Activated naive CD4-positive, alpha-beta T cell treated with anti-CD3 and anti-CD28 coated beads, Interleukin-2, amount 50 U/mL, for 72 hours (primary cell): Measurements from ENCODE around the gene REEP3. TPM values are rescaled to one million over a fixed set of nuclear protein-coding genes. Genes with fewer than 3 reads are reported as not detected.

Experiments used
- ATAC-seq, 2 donors: fragments of 150-1000 bp; cut with Tn5 transposase; 2 replicates each; pipeline ENCODE4 v1.10.0; 2021; ENCODE audit warnings: mild to moderate bottlenecking in 2 of 2, moderate library complexity in 2 of 2
- DNase-seq, 2 donors: peaks; one replicate each; pipeline ENCODE4 v3.0.0; 2021 to 2022; ENCODE audit warnings: low spot score in 2 of 2
- H3K27ac Mint-ChIP-seq, 2 donors: one replicate each; pipeline ENCODE4 v1.8.0; 2022; ENCODE audit warnings: mild to moderate bottlenecking in 2 of 2, mixed read lengths in 2 of 2
- H3K36me3 Mint-ChIP-seq, 2 donors: one replicate each; pipeline ENCODE4 v1.8.0; 2022; ENCODE audit warnings: mixed read lengths in 2 of 2
- H3K9me3 Mint-ChIP-seq, 2 donors: one replicate each; pipeline ENCODE4 v1.8.0; 2022; ENCODE audit warnings: mixed read lengths in 2 of 2
- total RNA-seq, 2 donors: library from RNA; stranded (reverse); gene quantifications; one replicate each; pipeline ENCODE4 v1.2.3, GENCODE V29; 2022

Gene REEP3
- total RNA-seq, 2 donors from 2014 or later: 6.9 to 15.6 TPM

GRCh38 chr10:63501954-63502353, 19.2 kb upstream of the REEP3 start:
- Mint-ChIP-seq H3K36me3 (peaks cover 0 to 4% of the 10 kb centered on the region in 2 donors), H3K9me3 (no peaks in the 10 kb centered on the region), H3K27ac (no peak overlapping the region)
- no peak for ATAC-seq
- no peak for DNase-seq

- no peak for DNase-seq
- H3K36me3 Mint-ChIP-seq: peaks cover 0 to 4% of the 10 kb centered on the region in 2 donors
These were observed 18.4 kb upstream of the REEP3 start for GRCh38 chr10:63502832-63503231.

GRCh38 chr10:63503395-63503794, 17.8 kb upstream of the REEP3 start:
- no peaks in the 10 kb centered on the region for H3K9me3 Mint-ChIP-seq
- H3K27ac Mint-ChIP-seq: no peak overlapping the region
- no peak for ATAC-seq
- no peak for DNase-seq
- H3K36me3 Mint-ChIP-seq: peaks cover 0 to 4% of the 10 kb centered on the region in 2 donors

More at GRCh38 chr10:63502832-63503231, 18.4 kb upstream of the REEP3 start:
- H3K9me3 Mint-ChIP-seq: no peaks in the 10 kb centered on the region
- no peak for ATAC-seq
- no peak overlapping the region for H3K27ac Mint-ChIP-seq

- DNase-seq: no peak
- no peak for ATAC-seq
- Mint-ChIP-seq H3K9me3 (no peaks in the 10 kb centered on the region), H3K27ac (no peak overlapping the region), H3K36me3 (peaks cover 0 to 4% of the 10 kb centered on the region in 2 donors)
These were observed 16.9 kb upstream of the REEP3 start for GRCh38 chr10:63504145-63504881.

- Mint-ChIP-seq H3K27ac (no peak overlapping the region), H3K9me3 (no peaks in the 10 kb centered on the region), H3K36me3 (peaks cover 0 to 4% of the 10 kb centered on the region in 2 donors)
- ATAC-seq: no peak
- no peak for DNase-seq
These were observed 15.6 kb upstream of the REEP3 start for GRCh38 chr10:63505562-63505961.

GRCh38 chr10:63506554-63506953, 14.6 kb upstream of the REEP3 start:
- peaks cover 0 to 4% of the 10 kb centered on the region in 2 donors for H3K36me3 Mint-ChIP-seq
- ATAC-seq (no peak), DNase-seq (no peak)
- H3K9me3 Mint-ChIP-seq: no peaks in the 10 kb centered on the region
- no peak overlapping the region for H3K27ac Mint-ChIP-seq

- ATAC-seq: peak; percentile 84 to 87
- DNase-seq: peak in 1 of 2 donors; percentile 14
These were observed 6.0 kb upstream of the REEP3 start for GRCh38 chr10:63515002-63515763.

GRCh38 chr10:63516207-63516606, 5.0 kb upstream of the REEP3 start:
- H3K27ac Mint-ChIP-seq: no peak overlapping the region
- ATAC-seq: no peak
- H3K36me3 Mint-ChIP-seq: peaks cover 18 to 27% of the 10 kb centered on the region in 2 donors
- H3K9me3 Mint-ChIP-seq: no peaks in the 10 kb centered on the region
- DNase-seq: no peak

More at GRCh38 chr10:63515002-63515763, 6.0 kb upstream of the REEP3 start:
- peaks cover 18 to 27% of the 10 kb centered on the region in 2 donors for H3K36me3 Mint-ChIP-seq
- H3K27ac Mint-ChIP-seq: peak overlapping the region; percentile 27 to 30
- H3K9me3 Mint-ChIP-seq: no peaks in the 10 kb centered on the region

GRCh38 chr10:63518690-63519288, 2.4 kb upstream of the REEP3 start:
- peaks cover 6 to 13% of the 10 kb centered on the region in 2 donors for H3K36me3 Mint-ChIP-seq
- peak overlapping the region in 1 of 2 donors; percentile 1 for H3K27ac Mint-ChIP-seq
- no peaks in the 10 kb centered on the region for H3K9me3 Mint-ChIP-seq
- no peak for ATAC-seq
- no peak for DNase-seq

- Mint-ChIP-seq H3K27ac (peak overlapping the region; percentile 90 to 93), H3K9me3 (no peaks in the 10 kb centered on the region), H3K36me3 (peaks cover 7 to 13% of the 10 kb centered on the region in 2 donors)
- ATAC-seq: peak; percentile 69 to 73
- DNase-seq: peak; percentile 60 to 67
These were observed 445 bp downstream of the REEP3 start for GRCh38 chr10:63521416-63522276.

- Mint-ChIP-seq H3K27ac (peak overlapping the region; percentile 90 to 93), H3K36me3 (peaks cover 7 to 13% of the 10 kb centered on the region in 2 donors), H3K9me3 (no peaks in the 10 kb centered on the region)
- DNase-seq (no peak), ATAC-seq (peak in 1 of 2 donors; percentile 23)
These were observed 1.1 kb downstream of the REEP3 start for GRCh38 chr10:63522277-63522687.

GRCh38 chr10:63522995-63523394, 1.8 kb downstream of the REEP3 start:
- no peak for ATAC-seq
- Mint-ChIP-seq H3K27ac (peak overlapping the region in 1 of 2 donors; percentile 93), H3K9me3 (no peaks in the 10 kb centered on the region)

GRCh38 chr10:63525021-63525420, 3.8 kb downstream of the REEP3 start:
- DNase-seq: no peak
- ATAC-seq: no peak
- H3K36me3 Mint-ChIP-seq: peaks cover 12 to 23% of the 10 kb centered on the region in 2 donors
- no peak overlapping the region for H3K27ac Mint-ChIP-seq
- H3K9me3 Mint-ChIP-seq: no peaks in the 10 kb centered on the region

More at GRCh38 chr10:63522995-63523394, 1.8 kb downstream of the REEP3 start:
- H3K36me3 Mint-ChIP-seq: peaks cover 11 to 15% of the 10 kb centered on the region in 2 donors
- no peak for DNase-seq

- H3K27ac Mint-ChIP-seq: no peak overlapping the region
- H3K36me3 Mint-ChIP-seq: peaks cover 12 to 23% of the 10 kb centered on the region in 2 donors
- DNase-seq (no peak), ATAC-seq (no peak)
- H3K9me3 Mint-ChIP-seq: no peaks in the 10 kb centered on the region
These were observed 6.2 kb downstream of the REEP3 start for GRCh38 chr10:63527401-63527800.

- DNase-seq (no peak), ATAC-seq (no peak)
- Mint-ChIP-seq H3K9me3 (no peaks in the 10 kb centered on the region), H3K27ac (peak overlapping the region; percentile 10 to 57), H3K36me3 (peaks cover 12 to 23% of the 10 kb centered on the region in 2 donors)
These were observed 7.0 kb downstream of the REEP3 start for GRCh38 chr10:63528084-63528744.

- Mint-ChIP-seq H3K36me3 (peaks cover 12 to 15% of the 10 kb centered on the region in 2 donors), H3K27ac (no peak overlapping the region), H3K9me3 (no peaks in the 10 kb centered on the region)
- no peak for DNase-seq
- ATAC-seq: no peak
These were observed 9.2 kb downstream of the REEP3 start for GRCh38 chr10:63530409-63530808.
